ENCODE results near the gene FLNB. TPM values are rescaled to one million over a fixed set of nuclear protein-coding genes. Genes with fewer than 3 reads are reported as not detected.

FLNB gene
- total and polyA plus RNA-seq, 9 of the 15 experiments (the other 6 are each of a cell fraction or from before 2014, with no cell fraction given), result 9.4 to 48.1 (median 25.6) TPM

DNA sequence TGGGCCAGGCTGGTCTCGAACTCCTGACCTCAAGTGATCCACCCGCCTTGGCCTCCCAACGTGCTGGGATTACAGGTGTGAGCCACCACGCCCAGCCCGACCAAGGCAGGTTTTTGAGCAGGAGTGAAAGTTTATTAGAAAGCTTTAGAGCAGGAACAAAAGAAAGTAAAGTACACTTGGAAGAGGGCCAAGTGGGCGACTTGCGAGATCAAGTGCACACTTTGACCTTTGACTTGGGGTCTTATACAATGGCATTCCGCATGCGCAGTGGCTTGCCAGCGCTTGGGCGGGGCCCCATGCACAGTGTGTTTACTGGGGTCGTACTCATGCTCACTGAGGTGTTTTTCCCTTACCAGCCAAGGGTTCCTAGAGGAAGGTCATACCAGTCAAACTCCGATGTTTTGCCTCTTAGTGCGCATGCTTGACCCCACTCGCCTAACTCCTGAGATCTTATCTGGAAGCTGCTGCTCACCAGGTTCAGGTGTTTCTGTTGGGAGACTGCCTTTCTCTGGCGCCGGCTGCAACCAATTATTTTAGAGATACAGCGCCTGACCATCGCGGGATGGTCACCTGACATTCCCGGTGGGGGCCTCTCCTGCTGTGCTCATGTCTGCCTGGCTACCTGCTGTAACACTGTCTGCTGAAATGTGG, 46.9 kb upstream of the FLNB start:
- Histone ChIP-seq H3K79me2 (ENCODE audit: control insufficient read depth, insufficient read depth, low read length) (no peaks in the 10 kb centered on the region), H3K4me3 (no peak overlapping the region), H3K27me3 (ENCODE audit: control insufficient read depth in 2 of 2, insufficient read depth in 2 of 2, low read length in 2 of 2) (no peaks in the 10 kb centered on the region), H3K4me1 (replicated peaks in 1 of 2; ENCODE audit: control insufficient read depth in 2 of 2, insufficient read depth in 2 of 2, low read length in 2 of 2) (peaks cover 16 to 22% of the 10 kb centered on the region in 2 experiments), H3K9ac (ENCODE audit: insufficient read depth in 1 of 2, low read depth in 2 of 2, low read length in 2 of 2) (no peak overlapping the region), H3K9me1 (ENCODE audit: control insufficient read depth, insufficient read depth, low read length) (no peaks in the 10 kb centered on the region), H3K4me2 (ENCODE audit: insufficient read depth, low read length) (no peak overlapping the region), H2AFZ (ENCODE audit: low read depth, low read length) (0 out of 2 replicates have a peak overlapping the region, but pooled peaks have one; percentile 23), H3K36me3 (ENCODE audit: control insufficient read depth, insufficient read depth, low read length) (no peaks in the 10 kb centered on the region), H4K20me1 (replicated peaks; ENCODE audit: control insufficient read depth, insufficient read depth, low read length) (no peaks in the 10 kb centered on the region), H3K27ac (ENCODE audit: extremely low read depth, low read depth, low read length) (no peak overlapping the region), H3K9me3 (replicated peaks; ENCODE audit: control insufficient read depth, insufficient read depth, low read depth, low read length) (no peaks in the 10 kb centered on the region)
- ChIA-PET POLR2A (interaction anchor here (0.7 kb wide), 1 partner anchor 20 kb away, joined by 3 read pairs; no protein-coding TSS in a partner anchor), CTCF (ENCODE audit: low intra/inter-chr PET ratio) (no interaction called here)
- BruUV-seq (replicated peaks), result no TSS peak
- in situ Hi-C loops (cut with MboI), result no loop called here
- intact Hi-C loops (cut with micrococcal nuclease), result loop anchor here (5.0 kb wide), 1 partner anchor 46 kb away; the partner anchor contains the start of gene FLNB
- TF ChIP-seq, protein P1, sequence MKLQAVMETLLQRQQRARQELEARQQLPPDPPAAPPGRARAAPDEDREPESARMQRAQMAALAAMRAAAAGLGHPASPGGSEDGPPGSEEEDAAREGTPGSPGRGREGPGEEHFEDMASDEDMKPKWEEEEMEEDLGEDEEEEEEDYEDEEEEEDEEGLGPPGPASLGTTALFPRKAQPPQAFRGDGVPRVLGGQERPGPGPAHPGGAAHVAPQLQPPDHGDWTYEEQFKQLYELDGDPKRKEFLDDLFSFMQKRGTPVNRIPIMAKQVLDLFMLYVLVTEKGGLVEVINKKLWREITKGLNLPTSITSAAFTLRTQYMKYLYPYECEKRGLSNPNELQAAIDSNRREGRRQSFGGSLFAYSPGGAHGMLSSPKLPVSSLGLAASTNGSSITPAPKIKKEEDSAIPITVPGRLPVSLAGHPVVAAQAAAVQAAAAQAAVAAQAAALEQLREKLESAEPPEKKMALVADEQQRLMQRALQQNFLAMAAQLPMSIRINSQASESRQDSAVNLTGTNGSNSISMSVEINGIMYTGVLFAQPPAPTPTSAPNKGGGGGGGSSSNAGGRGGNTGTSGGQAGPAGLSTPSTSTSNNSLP (IDR thresholded peaks at IDR 0.05; ENCODE audit: borderline replicate concordance, low read depth, low read length), result no peak
- TF ChIP-seq ZNF445 (CRISPR knock-in tag; IDR thresholded peaks at IDR 0.05; ENCODE audit: low read depth) (no peak), NFIC (IDR thresholded peaks at IDR 0.05) (peak; percentile 71), CEBPB (tag; IDR thresholded peaks at IDR 0.05) (no peak), DMBX1 (CRISPR knock-in tag; IDR thresholded peaks at IDR 0.05; ENCODE audit: borderline replicate concordance) (no peak), NFE2 (IDR thresholded peaks at IDR 0.05; ENCODE audit: low read depth) (no peak), SMARCE1 (IDR thresholded peaks at IDR 0.05) (no peak), ZNF436 (CRISPR knock-in tag; IDR thresholded peaks at IDR 0.05) (no peak), NR2C1 (IDR thresholded peaks at IDR 0.05) (peak; percentile 14; the same call in 1 of the 2 replicates), NR2C1 (tag; IDR thresholded peaks at IDR 0.05) (no peak), MYNN (IDR thresholded peaks at IDR 0.05) (no peak), MYNN (CRISPR knock-in tag; IDR thresholded peaks at IDR 0.05) (no peak), MCM7 (IDR thresholded peaks at IDR 0.05) (no peak), ZNF696 (CRISPR knock-in tag; conservative IDR thresholded peaks at IDR 0.05) (no peak), MEF2D (tag; conservative IDR thresholded peaks at IDR 0.05; ENCODE audit: low read depth) (no peak), ERF (CRISPR knock-in tag; IDR thresholded peaks at IDR 0.05) (no peak)
- TF ChIP-seq, protein P2, sequence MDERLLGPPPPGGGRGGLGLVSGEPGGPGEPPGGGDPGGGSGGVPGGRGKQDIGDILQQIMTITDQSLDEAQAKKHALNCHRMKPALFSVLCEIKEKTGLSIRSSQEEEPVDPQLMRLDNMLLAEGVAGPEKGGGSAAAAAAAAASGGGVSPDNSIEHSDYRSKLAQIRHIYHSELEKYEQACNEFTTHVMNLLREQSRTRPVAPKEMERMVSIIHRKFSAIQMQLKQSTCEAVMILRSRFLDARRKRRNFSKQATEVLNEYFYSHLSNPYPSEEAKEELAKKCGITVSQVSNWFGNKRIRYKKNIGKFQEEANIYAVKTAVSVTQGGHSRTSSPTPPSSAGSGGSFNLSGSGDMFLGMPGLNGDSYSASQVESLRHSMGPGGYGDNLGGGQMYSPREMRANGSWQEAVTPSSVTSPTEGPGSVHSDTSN (CRISPR knock-in tag; IDR thresholded peaks at IDR 0.05; ENCODE audit: low read depth), result no peak
- TF ChIP-seq, protein P2 (tag; conservative IDR thresholded peaks at IDR 0.05; ENCODE audit: low read depth), result no peak
- TF ChIP-seq, protein P3, sequence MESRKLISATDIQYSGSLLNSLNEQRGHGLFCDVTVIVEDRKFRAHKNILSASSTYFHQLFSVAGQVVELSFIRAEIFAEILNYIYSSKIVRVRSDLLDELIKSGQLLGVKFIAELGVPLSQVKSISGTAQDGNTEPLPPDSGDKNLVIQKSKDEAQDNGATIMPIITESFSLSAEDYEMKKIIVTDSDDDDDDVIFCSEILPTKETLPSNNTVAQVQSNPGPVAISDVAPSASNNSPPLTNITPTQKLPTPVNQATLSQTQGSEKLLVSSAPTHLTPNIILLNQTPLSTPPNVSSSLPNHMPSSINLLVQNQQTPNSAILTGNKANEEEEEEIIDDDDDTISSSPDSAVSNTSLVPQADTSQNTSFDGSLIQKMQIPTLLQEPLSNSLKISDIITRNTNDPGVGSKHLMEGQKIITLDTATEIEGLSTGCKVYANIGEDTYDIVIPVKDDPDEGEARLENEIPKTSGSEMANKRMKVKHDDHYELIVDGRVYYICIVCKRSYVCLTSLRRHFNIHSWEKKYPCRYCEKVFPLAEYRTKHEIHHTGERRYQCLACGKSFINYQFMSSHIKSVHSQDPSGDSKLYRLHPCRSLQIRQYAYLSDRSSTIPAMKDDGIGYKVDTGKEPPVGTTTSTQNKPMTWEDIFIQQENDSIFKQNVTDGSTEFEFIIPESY (CRISPR knock-in tag; IDR thresholded peaks at IDR 0.05), result 0 out of 2 replicates have a peak, but pooled peaks have one; percentile 41
- no peak for FAIRE-seq
- no peak for DNase-seq (ENCODE audit: extremely low read depth in 1 of 4, low spot score in 3 of 4)
- ATAC-seq, result no peak
- WGBS (ENCODE audit: insufficient coverage, low coverage, missing lambda C conversion rate), result 59% methylated on average over 11 of the region's 21 CpGs

All from K562 (cell line).